T47D (cell line): ENCODE data around the gene HS6ST2.

Source experiments
- DNase-seq, 2 experiments: peaks; one replicate each; pipeline versions ENCODE4 v3.0.0 to v3.0.0-alpha.2; 2011 to 2012; ENCODE audit warnings: low read depth in 1 of 2, low spot score in 1 of 2
- JUND ChIP-seq: IDR thresholded peaks from 2 replicates; pipeline ENCODE4 v1.6.1; 2012; ENCODE audit warnings: low read depth
- in situ Hi-C: cut with HindIII; loops from 2 replicates; pipeline ENCODE4 v1.10.0; 2016; ENCODE audit warnings: low sequenced_read_pairs, low pct_unique_long_range_greater_than_20kb

HS6ST2 gene

GRCh38 chrX:132756439-132756838 is 202.0 kb downstream of the HS6ST2 start:
- no peak for TF ChIP-seq JUND
- in situ Hi-C loops: no loop called here
- no peak for DNase-seq

GRCh38 chrX:132751063-132751690 is 207.3 kb downstream of the HS6ST2 start:
- in situ Hi-C loops: no loop called here

GRCh38 chrX:132750331-132751062 is 207.9 kb downstream of the HS6ST2 start:
- in situ Hi-C loops: no loop called here
- DNase-seq: no peak
- no peak for TF ChIP-seq JUND

More at GRCh38 chrX:132751063-132751690, 207.3 kb downstream of the HS6ST2 start:
- DNase-seq: no peak
- no peak for TF ChIP-seq JUND

- DNase-seq: no peak
- no peak for TF ChIP-seq JUND
- in situ Hi-C loops: no loop called here
These were observed 209.0 kb downstream of the HS6ST2 start for GRCh38 chrX:132749406-132749805.

GRCh38 chrX:132748909-132749308 is 209.5 kb downstream of the HS6ST2 start:
- no peak for TF ChIP-seq JUND
- DNase-seq: no peak
- in situ Hi-C loops: no loop called here

GRCh38 chrX:132748268-132748667 is 210.2 kb downstream of the HS6ST2 start:
- DNase-seq: no peak
- in situ Hi-C loops: no loop called here
- TF ChIP-seq JUND: no peak

GRCh38 chrX:132745593-132745992 is 212.8 kb downstream of the HS6ST2 start:
- DNase-seq: no peak
- in situ Hi-C loops: no loop called here
- no peak for TF ChIP-seq JUND

- in situ Hi-C loops: no loop called here
These were observed 214.0 kb downstream of the HS6ST2 start for GRCh38 chrX:132744470-132744869.

GRCh38 chrX:132743086-132743485 is 215.3 kb downstream of the HS6ST2 start:
- in situ Hi-C loops: no loop called here
- DNase-seq: no peak
- no peak for TF ChIP-seq JUND

More at GRCh38 chrX:132744470-132744869, 214.0 kb downstream of the HS6ST2 start:
- no peak for DNase-seq
- no peak for TF ChIP-seq JUND

GRCh38 chrX:132742246-132742645 is 216.2 kb downstream of the HS6ST2 start:
- in situ Hi-C loops: no loop called here

GRCh38 chrX:132741689-132742088 is 216.7 kb downstream of the HS6ST2 start:
- TF ChIP-seq JUND: no peak
- in situ Hi-C loops: no loop called here
- DNase-seq: no peak

More at GRCh38 chrX:132742246-132742645, 216.2 kb downstream of the HS6ST2 start:
- DNase-seq: no peak
- TF ChIP-seq JUND: no peak

- in situ Hi-C loops: no loop called here
- no peak for TF ChIP-seq JUND
- peak in 1 of 2 experiments; percentile 5 for DNase-seq
These were observed 217.9 kb downstream of the HS6ST2 start for GRCh38 chrX:132740316-132741123.

- in situ Hi-C loops: no loop called here
- no peak for DNase-seq
- no peak for TF ChIP-seq JUND
These were observed 219.5 kb downstream of the HS6ST2 start for GRCh38 chrX:132738951-132739350.
